Skeletal muscle satellite cell (primary cell): Measurements from ENCODE around the gene MCRIP2.

Experiments
- H3K27me3 ChIP-seq: 2 replicates; pipeline ENCODE4 v1.7.0; 2013; ENCODE audit warnings: low read length; ENCODE audit not compliant: control insufficient read depth, insufficient read depth
- H3K36me3 ChIP-seq: 2 replicates; pipeline ENCODE4 v1.7.0; 2013; ENCODE audit warnings: mild to moderate bottlenecking, control low read depth, low read length; ENCODE audit not compliant: insufficient read depth
- H3K4me1 ChIP-seq: 2 replicates; pipeline ENCODE4 v1.7.0; 2013; ENCODE audit warnings: low read length; ENCODE audit not compliant: control insufficient read depth, insufficient read depth
- H3K4me2 ChIP-seq: 2 replicates; pipeline ENCODE4 v1.7.0; 2013; ENCODE audit warnings: mild to moderate bottlenecking, low read length
- H3K4me3 ChIP-seq: 2 replicates; pipeline ENCODE4 v1.7.0; 2013; ENCODE audit warnings: low read length
- H3K9ac ChIP-seq: 2 replicates; pipeline ENCODE4 v1.7.0; 2013; ENCODE audit warnings: mild to moderate bottlenecking, low read depth, low read length, moderate library complexity
- H3K9me3 ChIP-seq: replicated peaks from 2 replicates; pipeline ENCODE4 v1.7.0; 2013; ENCODE audit warnings: mild to moderate bottlenecking, control low read depth, low read length

Gene MCRIP2

DNA sequence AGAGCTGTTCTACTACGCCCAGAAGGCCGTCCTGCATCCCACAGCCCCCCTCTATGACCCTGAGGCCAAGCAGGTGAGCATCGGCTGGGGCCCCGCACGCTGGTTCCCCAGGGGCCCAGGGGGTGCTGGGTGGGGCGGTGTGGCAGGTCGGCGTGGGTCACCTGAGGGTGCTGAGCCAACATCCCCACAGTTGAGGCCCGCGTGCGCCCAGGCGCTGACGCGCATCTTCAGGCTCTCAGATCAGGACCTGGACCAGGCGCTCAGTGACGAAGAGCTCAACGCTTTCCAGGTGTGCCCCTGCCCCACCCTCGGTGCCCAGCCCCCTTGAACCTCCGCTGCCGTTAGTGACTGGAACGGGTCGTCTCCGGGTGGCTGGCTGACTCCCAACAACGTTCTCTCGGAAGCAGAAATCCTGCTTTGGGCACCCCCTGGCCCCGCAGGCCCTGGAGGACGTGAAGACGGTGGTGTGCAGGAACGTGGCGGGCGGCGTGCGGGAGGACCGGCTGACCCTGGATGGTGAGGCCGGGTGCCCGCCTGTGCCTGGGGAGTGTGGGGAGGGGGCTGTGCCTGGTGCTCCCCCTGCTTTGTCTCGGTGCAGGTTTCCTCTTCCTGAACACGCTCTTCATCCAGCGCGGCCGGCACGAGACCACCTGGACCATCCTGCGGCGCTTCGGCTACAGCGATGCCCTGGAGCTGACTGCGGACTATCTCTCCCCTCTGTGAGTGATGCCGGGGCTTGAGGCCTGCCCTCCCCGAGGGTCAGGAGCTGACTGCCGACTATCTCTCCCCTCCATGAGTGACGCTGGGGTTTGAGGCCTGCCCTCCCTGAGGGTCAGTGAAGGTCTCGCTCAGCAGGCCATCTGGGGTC is 29.1 kb downstream of the MCRIP2 start:
- H3K36me3 ChIP-seq = peaks cover 41% of the 10 kb centered on the region
- peaks cover 15% of the 10 kb centered on the region for H3K4me1 ChIP-seq
- H3K27me3 ChIP-seq = no peaks in the 10 kb centered on the region
- H3K4me3 ChIP-seq = no peak overlapping the region
- no peak overlapping the region for H3K4me2 ChIP-seq
- no peaks in the 10 kb centered on the region for H3K9me3 ChIP-seq
- no peak overlapping the region for H3K9ac ChIP-seq

DNA sequence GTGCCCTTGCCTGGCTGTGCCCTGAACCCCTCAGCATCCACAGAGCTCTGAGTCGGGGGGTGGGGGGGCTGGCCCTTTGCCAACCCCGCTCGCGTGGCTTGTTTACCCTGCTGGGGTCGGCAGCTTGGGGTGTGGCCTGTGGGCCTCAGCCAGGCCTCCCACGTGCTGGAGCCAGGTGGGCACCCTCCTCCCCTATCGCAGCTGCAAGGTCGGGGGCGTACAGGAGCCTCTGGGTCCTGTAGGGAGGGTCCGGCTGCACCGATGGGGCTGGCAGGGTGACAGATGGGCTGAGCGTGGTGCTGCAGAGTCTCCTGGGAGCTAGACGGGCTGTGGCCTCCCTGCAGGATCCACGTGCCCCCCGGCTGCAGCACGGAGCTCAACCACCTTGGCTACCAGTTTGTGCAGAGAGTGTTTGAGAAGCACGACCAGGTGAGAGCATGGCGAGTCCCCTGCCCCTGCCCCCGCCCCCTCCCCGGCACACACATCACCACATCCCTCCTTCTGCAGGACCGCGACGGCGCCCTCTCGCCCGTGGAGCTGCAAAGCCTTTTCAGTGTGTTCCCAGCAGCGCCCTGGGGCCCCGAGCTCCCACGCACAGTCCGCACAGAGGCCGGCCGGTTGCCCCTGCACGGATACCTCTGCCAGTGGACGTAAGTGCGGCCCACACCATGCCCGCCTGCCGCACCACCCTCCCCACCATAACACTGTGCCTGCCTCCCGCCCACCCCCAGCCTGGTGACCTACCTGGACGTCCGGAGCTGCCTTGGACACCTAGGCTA is 29.9 kb downstream of the MCRIP2 start:
- H3K4me1 ChIP-seq = peaks cover 15% of the 10 kb centered on the region
- no peak overlapping the region for H3K9ac ChIP-seq
- H3K36me3 ChIP-seq = peaks cover 41% of the 10 kb centered on the region
- H3K4me3 ChIP-seq = no peak overlapping the region
- H3K4me2 ChIP-seq = no peak overlapping the region
- H3K27me3 ChIP-seq = no peaks in the 10 kb centered on the region
- H3K9me3 ChIP-seq = no peaks in the 10 kb centered on the region

DNA sequence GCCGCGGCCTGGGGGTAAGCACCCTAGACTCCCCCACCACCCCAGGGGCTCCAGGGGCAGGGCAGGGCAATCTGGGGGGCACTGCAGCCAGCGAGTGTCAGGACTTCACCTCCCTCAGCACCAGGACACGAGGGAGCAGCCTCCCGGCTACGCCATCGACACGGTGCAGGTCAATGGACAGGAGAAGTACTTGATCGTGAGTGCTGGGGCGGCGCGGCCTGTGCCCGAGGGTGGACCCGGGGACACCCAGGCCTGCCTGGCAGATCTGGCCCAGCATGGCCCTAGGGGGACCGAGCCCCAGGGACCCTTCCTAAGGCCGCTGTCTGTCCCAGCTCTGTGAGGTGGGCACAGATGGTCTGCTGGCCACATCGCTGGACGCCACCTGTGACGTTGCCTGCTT is 30.7 kb downstream of the MCRIP2 start:
- no peak overlapping the region for H3K4me2 ChIP-seq
- no peaks in the 10 kb centered on the region for H3K27me3 ChIP-seq
- peaks cover 41% of the 10 kb centered on the region for H3K36me3 ChIP-seq
- H3K9me3 ChIP-seq = no peaks in the 10 kb centered on the region
- H3K4me1 ChIP-seq = peaks cover 15% of the 10 kb centered on the region
- H3K4me3 ChIP-seq = no peak overlapping the region
- no peak overlapping the region for H3K9ac ChIP-seq

DNA sequence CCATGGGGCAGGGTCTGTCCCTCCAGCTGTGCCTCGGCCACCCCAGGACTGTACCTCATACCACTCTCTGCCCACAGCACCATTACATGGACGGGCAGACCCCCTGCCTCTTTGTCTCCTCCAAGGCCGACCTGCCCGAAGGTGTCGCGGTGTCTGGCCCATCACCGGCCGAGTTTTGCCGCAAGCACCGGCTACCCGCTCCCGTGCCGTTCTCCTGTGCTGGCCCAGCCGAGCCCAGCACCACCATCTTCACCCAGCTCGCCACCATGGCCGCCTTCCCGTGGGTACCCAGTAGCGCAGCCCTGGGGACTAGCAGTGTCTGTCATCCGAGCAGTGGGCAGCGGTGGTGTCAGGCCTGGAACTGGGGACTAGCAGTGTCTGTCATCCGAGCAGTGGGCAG is 31.2 kb downstream of the MCRIP2 start:
- Histone ChIP-seq H3K27me3 (no peaks in the 10 kb centered on the region), H3K4me1 (peaks cover 12% of the 10 kb centered on the region), H3K4me2 (no peak overlapping the region), H3K36me3 (peaks cover 41% of the 10 kb centered on the region), H3K4me3 (no peak overlapping the region), H3K9ac (no peak overlapping the region), H3K9me3 (no peaks in the 10 kb centered on the region)

DNA sequence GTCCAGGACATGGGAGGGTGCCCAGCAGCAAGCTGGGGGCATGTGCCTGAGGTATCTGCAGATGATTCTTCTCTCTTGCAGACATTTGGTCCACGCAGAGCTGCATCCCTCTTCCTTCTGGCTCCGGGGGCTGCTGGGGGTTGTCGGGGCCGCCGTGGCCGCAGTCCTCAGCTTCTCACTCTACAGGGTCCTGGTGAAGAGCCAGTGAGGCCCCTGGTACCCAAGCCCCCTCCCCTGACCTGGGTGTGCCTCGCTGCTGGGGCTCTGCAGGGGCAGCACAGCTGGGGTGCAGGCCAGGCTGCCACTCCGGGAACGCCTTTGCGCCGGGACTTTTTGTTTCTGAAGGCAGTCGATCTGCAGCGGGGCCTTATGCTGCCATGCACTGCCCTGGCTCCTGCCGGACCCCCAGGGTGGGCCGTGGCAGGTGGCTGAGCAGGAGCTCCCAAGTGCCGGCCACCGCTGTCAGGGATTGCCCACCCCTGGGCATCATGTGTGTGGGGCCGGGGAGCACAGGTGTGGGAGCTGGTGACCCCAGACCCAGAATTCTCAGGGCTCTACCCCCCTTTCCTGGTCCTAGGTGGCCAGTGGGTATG is 31.9 kb downstream of the MCRIP2 start:
- H3K9ac ChIP-seq = no peak overlapping the region
- H3K27me3 ChIP-seq = no peaks in the 10 kb centered on the region
- no peaks in the 10 kb centered on the region for H3K9me3 ChIP-seq
- peaks cover 41% of the 10 kb centered on the region for H3K36me3 ChIP-seq
- H3K4me3 ChIP-seq = no peak overlapping the region
- H3K4me1 ChIP-seq = peaks cover 12% of the 10 kb centered on the region
- H3K4me2 ChIP-seq = no peak overlapping the region

DNA sequence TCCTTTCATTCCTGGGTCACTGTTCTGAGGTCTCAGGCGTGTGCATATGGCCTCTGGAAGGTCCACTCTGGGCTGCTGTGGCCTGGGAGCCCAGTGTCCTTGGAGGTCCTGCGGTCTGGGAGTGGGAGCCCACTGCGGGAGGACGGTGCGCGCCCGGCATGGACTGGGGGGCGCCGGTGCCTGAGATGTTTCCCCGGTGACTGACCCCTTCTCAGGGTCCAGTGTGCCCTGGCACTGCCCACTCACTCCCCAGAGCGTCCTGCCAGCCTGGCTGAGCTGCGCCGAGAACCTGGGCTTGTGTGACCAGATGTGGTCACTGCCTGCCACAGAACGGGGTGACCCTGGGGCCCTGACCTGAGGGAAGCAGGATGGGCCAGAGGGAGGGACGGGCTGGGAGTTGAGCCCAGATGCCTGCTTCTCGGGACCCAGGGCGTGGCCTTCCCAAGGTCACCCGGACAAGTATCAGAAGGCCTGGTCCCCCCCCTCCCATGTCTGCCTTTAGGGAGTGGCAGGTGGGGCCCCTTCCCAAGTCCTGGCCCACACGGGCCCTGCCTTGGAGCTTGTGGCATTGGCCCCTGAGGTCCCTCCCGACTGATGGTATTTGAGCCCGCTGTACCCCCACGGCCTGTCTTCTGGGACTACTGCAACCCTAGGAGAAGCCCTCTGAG is 32.7 kb downstream of the MCRIP2 start:
- Histone ChIP-seq H3K4me2 (no peak overlapping the region), H3K36me3 (peaks cover 39% of the 10 kb centered on the region), H3K9ac (no peak overlapping the region), H3K27me3 (no peaks in the 10 kb centered on the region), H3K4me3 (no peak overlapping the region), H3K9me3 (no peaks in the 10 kb centered on the region), H3K4me1 (peaks cover 6% of the 10 kb centered on the region)

DNA sequence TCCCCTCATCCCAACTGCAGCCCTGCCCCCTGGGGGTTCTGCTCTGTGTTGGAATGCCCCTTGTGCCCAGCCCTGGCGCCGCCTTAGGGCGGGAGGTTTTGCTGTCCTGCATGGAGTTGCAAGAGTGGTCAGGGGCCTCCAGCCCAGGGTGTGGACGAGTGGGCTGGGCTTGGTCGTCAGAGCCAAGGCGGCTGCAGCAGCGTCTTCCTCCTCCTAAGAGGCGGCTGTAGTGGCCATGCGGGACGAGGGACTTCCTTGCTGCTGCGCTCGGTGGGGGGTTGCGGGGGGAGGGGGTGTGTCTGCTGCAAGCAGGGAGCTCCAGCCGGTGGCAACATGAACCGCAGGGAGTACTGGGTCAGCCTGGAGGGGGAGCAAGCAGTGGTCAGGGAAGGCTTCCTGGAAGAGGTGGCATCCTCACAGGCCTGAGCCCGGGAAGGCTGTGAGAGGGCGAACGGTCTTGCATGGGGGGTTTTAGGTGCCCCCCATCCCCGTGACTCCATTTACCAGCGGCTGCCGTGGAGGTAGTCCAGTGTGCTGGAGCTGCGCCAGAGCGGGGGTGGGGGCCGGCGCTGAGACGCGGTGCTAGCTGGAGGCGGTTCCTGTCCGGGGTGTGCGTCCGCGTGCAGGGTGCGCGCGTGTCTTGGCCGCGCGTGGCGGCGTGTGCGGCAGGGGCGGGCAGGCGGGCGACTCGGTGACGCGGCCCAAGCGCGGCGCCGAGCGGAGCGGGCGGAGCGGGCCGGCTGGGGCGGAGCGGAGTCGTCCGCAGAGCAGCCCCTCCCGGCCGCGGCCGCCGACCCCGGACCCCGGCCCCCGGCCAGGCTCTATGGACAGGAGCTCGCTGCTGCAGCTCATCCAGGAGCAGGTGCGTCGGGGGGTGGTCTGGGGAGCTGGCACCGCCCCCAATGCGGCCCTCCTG is 33.6 kb downstream of the MCRIP2 start, which contains the start of gene RHBDL1:
RHBDL1 (plus strand) TSS at position 704 of the 916 bp plus-strand sequence; CDS start at position 824, 120 bp downstream.
- Histone ChIP-seq H3K4me1 (peaks cover 7% of the 10 kb centered on the region), H3K9me3 (no peaks in the 10 kb centered on the region), H3K9ac (no peak within 1 kb of the TSS), H3K4me2 (peak within 1 kb of the TSS; percentile 76), H3K27me3 (no peaks in the 10 kb centered on the region), H3K36me3 (peaks cover 30% of the 10 kb centered on the region), H3K4me3 (peak within 1 kb of the TSS; percentile 59)

DNA sequence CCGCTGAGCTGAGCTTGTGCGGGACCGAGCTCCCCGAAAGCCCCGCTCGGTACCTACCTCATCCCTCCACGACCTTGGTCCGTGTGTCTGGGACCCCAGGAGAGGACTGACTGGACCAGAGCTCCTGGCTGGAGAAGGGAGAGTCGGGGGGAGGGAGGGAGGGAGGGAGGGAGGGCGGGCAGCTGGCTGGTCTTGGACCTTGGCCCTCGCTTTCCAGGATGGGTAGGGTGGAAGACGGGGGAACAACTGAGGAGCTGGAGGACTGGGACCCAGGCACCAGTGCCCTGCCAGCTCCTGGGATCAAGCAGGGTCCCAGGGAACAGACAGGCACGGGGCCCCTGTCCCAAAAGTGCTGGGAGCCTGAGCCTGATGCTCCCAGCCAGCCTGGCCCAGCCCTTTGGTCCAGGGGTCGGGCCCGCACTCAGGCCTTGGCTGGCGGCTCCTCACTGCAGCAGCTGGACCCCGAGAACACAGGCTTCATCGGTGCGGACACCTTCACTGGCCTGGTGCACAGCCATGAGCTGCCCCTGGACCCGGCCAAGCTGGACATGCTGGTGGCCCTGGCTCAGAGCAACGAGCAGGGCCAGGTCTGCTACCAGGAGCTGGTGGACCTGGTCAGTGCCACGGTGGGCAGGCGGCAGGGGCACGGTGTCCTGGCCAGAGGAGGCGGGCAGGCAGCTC is 34.4 kb downstream of the MCRIP2 start:
- Histone ChIP-seq H3K4me2 (peak overlapping the region; percentile 76), H3K9ac (no peak overlapping the region), H3K9me3 (no peaks in the 10 kb centered on the region), H3K4me1 (peaks cover 8% of the 10 kb centered on the region), H3K36me3 (peaks cover 24% of the 10 kb centered on the region), H3K27me3 (no peaks in the 10 kb centered on the region), H3K4me3 (peak overlapping the region; percentile 45)

DNA sequence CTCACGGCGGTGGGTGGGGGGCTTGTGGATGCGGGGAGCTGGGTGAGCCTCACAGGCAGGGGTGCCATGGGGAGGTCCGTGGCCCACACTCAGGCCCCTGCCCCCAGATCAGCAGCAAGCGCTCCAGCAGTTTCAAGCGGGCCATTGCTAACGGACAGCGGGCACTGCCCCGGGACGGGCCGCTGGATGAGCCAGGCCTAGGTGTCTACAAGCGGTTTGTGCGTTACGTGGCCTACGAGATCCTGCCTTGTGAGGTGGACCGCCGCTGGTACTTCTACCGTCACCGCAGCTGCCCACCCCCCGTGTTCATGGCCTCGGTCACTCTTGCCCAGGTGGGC is 34.9 kb downstream of the MCRIP2 start:
- H3K27me3 ChIP-seq = no peaks in the 10 kb centered on the region
- H3K4me2 ChIP-seq = no peak overlapping the region
- H3K4me3 ChIP-seq = no peak overlapping the region
- no peaks in the 10 kb centered on the region for H3K9me3 ChIP-seq
- H3K9ac ChIP-seq = no peak overlapping the region
- peaks cover 24% of the 10 kb centered on the region for H3K36me3 ChIP-seq
- peaks cover 13% of the 10 kb centered on the region for H3K4me1 ChIP-seq

DNA sequence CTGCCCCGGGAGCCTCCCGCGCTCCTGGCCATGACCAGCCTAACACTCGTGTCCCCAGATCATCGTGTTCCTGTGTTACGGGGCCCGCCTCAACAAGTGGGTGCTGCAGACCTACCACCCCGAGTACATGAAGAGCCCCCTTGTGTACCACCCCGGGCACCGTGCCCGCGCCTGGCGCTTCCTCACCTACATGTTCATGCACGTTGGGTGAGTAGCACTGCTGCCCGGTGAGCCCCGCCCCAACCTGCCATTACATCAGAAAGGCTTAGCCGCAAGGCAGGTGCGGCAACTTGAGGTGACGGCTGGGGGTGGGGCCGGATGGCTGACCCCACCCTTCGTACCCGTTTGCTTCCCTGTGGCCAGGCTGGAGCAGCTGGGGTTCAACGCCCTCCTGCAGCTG is 35.3 kb downstream of the MCRIP2 start:
- peaks cover 16% of the 10 kb centered on the region for H3K4me1 ChIP-seq
- H3K9ac ChIP-seq = no peak overlapping the region
- H3K36me3 ChIP-seq = peaks cover 28% of the 10 kb centered on the region
- no peak overlapping the region for H3K4me3 ChIP-seq
- H3K27me3 ChIP-seq = no peaks in the 10 kb centered on the region
- H3K4me2 ChIP-seq = no peak overlapping the region
- H3K9me3 ChIP-seq = no peaks in the 10 kb centered on the region
